ENCODE data around the gene CACNA2D2.

DNA sequence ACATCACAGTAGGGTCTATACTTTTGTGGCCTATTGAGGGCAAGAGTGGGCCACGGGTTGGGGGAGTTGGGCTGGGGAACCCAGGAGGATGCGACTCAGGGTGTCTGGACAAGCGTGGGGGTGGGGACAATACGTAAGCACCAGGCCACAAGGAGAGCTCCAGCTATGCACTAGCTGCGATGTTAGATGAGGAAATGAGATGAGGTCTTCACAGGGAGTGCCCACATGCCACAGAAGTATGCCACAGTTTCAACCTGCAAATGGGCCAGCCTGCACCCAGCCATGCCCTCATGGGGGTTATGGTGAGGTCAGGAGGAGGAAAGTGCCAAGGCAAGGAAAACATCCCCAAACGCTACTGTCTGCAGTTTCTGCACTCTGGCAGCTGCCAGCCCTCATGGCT is 30.5 kb downstream of the CACNA2D2 start:
- TF ChIP-seq, protein P1, sequence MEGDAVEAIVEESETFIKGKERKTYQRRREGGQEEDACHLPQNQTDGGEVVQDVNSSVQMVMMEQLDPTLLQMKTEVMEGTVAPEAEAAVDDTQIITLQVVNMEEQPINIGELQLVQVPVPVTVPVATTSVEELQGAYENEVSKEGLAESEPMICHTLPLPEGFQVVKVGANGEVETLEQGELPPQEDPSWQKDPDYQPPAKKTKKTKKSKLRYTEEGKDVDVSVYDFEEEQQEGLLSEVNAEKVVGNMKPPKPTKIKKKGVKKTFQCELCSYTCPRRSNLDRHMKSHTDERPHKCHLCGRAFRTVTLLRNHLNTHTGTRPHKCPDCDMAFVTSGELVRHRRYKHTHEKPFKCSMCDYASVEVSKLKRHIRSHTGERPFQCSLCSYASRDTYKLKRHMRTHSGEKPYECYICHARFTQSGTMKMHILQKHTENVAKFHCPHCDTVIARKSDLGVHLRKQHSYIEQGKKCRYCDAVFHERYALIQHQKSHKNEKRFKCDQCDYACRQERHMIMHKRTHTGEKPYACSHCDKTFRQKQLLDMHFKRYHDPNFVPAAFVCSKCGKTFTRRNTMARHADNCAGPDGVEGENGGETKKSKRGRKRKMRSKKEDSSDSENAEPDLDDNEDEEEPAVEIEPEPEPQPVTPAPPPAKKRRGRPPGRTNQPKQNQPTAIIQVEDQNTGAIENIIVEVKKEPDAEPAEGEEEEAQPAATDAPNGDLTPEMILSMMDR (IDR thresholded peaks at IDR 0.05): no peak
- no peak for TF ChIP-seq EP300 (IDR thresholded peaks at IDR 0.05)
